HG02943 (cell line): ENCODE results near the gene FAM83F.

Experiments
- ATAC-seq: cut with Tn5 transposase; IDR thresholded peaks from one replicate; pipeline ENCODE4 v1.9.1; 2021; ENCODE audit warnings: mild to moderate bottlenecking, low read depth, moderate library complexity; ENCODE audit not compliant: unreplicated experiment

The FAM83F gene

GRCh38 chr22:40054486-40054885 is 59.7 kb downstream of the FAM83F start:
- no peak for ATAC-seq

- ATAC-seq, result no peak
These were observed 60.6 kb downstream of the FAM83F start for GRCh38 chr22:40055143-40055883.

- ATAC-seq, result no peak
These were observed 61.4 kb downstream of the FAM83F start for GRCh38 chr22:40056154-40056553.

GRCh38 chr22:40056559-40056958 is 61.8 kb downstream of the FAM83F start:
- ATAC-seq, result no peak

GRCh38 chr22:40057652-40058051 is 62.9 kb downstream of the FAM83F start:
- ATAC-seq, result no peak

GRCh38 chr22:40058265-40058664 is 63.5 kb downstream of the FAM83F start:
- ATAC-seq, result no peak

- ATAC-seq, result no peak
These were observed 71.2 kb downstream of the FAM83F start for GRCh38 chr22:40065981-40066380.

GRCh38 chr22:40067639-40068038 is 72.9 kb downstream of the FAM83F start:
- ATAC-seq, result no peak

- no peak for ATAC-seq
These were observed 75.9 kb downstream of the FAM83F start for GRCh38 chr22:40070701-40071100.

- ATAC-seq, result no peak
These were observed 77.0 kb downstream of the FAM83F start for GRCh38 chr22:40071720-40072119.

GRCh38 chr22:40076702-40077645 is 82.2 kb downstream of the FAM83F start:
- no peak for ATAC-seq

GRCh38 chr22:40077646-40078016 is 82.9 kb downstream of the FAM83F start:
- no peak for ATAC-seq

GRCh38 chr22:40081662-40082061 is 86.9 kb downstream of the FAM83F start:
- no peak for ATAC-seq

GRCh38 chr22:40082184-40082583 is 87.4 kb downstream of the FAM83F start:
- no peak for ATAC-seq

- no peak for ATAC-seq
These were observed 89.0 kb downstream of the FAM83F start for GRCh38 chr22:40083794-40084193.

- ATAC-seq, result no peak
These were observed 89.5 kb downstream of the FAM83F start for GRCh38 chr22:40084246-40084645.

- ATAC-seq, result no peak
These were observed 94.1 kb downstream of the FAM83F start for GRCh38 chr22:40088818-40089217.
